OCI-LY7 (cell line): ENCODE measurements around the gene ZBTB1.

Source experiments
- EZH2phosphoT487 ChIP-seq: fragments of 200-600 bp; sonication (generic); IDR thresholded peaks from 2 replicates; pipeline ENCODE4 v1.6.1; 2018; ENCODE audit warnings: low read depth, borderline replicate concordance, mild to moderate bottlenecking, mixed run types, antibody characterized with exemption, low read length, moderate library complexity, mixed read lengths
- TF ChIP-seq, protein P1 (sequence below): fragments of 200-600 bp; sonication (generic); conservative IDR thresholded peaks from 2 replicates; pipeline ENCODE4 v1.5.1; 2014; ENCODE audit warnings: mild to moderate bottlenecking, antibody characterized with exemption, low read length, moderate library complexity, mixed read lengths

DNA sequence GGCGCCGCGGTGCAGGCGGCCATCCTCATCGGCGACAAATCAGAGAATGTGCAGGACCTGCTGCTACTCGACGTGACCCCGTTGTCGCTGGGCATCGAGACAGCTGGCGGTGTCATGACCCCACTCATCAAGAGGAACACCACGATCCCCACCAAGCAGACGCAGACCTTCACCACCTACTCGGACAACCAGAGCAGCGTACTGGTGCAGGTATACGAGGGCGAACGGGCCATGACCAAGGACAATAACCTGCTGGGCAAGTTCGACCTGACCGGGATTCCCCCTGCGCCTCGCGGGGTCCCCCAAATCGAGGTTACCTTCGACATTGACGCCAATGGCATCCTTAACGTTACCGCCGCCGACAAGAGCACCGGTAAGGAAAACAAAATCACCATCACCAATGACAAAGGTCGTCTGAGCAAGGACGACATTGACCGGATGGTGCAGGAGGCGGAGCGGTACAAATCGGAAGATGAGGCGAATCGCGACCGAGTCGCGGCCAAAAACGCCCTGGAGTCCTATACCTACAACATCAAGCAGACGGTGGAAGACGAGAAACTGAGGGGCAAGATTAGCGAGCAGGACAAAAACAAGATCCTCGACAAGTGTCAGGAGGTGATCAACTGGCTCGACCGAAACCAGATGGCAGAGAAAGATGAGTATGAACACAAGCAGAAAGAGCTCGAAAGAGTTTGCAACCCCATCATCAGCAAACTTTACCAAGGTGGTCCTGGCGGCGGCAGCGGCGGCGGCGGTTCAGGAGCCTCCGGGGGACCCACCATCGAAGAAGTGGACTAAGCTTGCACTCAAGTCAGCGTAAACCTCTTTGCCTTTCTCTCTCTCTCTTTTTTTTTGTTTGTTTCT, 37.6 kb downstream of the ZBTB1 start:
- TF ChIP-seq, protein P1, sequence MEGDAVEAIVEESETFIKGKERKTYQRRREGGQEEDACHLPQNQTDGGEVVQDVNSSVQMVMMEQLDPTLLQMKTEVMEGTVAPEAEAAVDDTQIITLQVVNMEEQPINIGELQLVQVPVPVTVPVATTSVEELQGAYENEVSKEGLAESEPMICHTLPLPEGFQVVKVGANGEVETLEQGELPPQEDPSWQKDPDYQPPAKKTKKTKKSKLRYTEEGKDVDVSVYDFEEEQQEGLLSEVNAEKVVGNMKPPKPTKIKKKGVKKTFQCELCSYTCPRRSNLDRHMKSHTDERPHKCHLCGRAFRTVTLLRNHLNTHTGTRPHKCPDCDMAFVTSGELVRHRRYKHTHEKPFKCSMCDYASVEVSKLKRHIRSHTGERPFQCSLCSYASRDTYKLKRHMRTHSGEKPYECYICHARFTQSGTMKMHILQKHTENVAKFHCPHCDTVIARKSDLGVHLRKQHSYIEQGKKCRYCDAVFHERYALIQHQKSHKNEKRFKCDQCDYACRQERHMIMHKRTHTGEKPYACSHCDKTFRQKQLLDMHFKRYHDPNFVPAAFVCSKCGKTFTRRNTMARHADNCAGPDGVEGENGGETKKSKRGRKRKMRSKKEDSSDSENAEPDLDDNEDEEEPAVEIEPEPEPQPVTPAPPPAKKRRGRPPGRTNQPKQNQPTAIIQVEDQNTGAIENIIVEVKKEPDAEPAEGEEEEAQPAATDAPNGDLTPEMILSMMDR = no peak
- no peak for TF ChIP-seq EZH2phosphoT487
